H1 (cell line): ENCODE results near the gene BLOC1S3. TPM values are rescaled to one million over a fixed set of nuclear protein-coding genes. Genes with fewer than 3 reads are reported as not detected.

Experiments used
- CTCF ChIA-PET: fragments of 300-600 bp; sonication (Branson Sonifier 250); formaldehyde crosslinking; loops from one replicate; lab custom pipeline; 2021; ENCODE audit not compliant: partially characterized antibody; lab: Charles Lee
- POLR2A ChIA-PET: fragments of 300-600 bp; sonication (Branson Sonifier 250); formaldehyde crosslinking; loops from one replicate; lab custom pipeline; 2021; ENCODE audit warnings: inconsistent platforms; ENCODE audit not compliant: partially characterized antibody; lab: Charles Lee
- DNase-seq, 2 experiments: peaks; one replicate each; pipeline versions ENCODE4 v3.0.0 to v3.0.0-alpha.2; 2010 to 2022; ENCODE audit warnings: low spot score in 2 of 2, low read depth in 1 of 2, mixed read lengths in 1 of 2
- FAIRE-seq: peaks from 2 replicates; lab custom pipeline; 2011; peaks lifted over from hg19 to GRCh38; lab: Jason Lieb, UNC
- H2AFZ ChIP-seq: 2 replicates; pipeline ENCODE4 v1.8.1; 2012; ENCODE audit warnings: low read length, inconsistent platforms
- H2AK5ac ChIP-seq: 2 replicates; pipeline ENCODE4 v1.6.1; 2013; ENCODE audit warnings: low read depth, low read length
- H2BK120ac ChIP-seq: replicated peaks from 2 replicates; pipeline ENCODE3; 2013; ENCODE audit warnings: low read depth, low read length, inconsistent platforms
- H2BK12ac ChIP-seq: 2 replicates; pipeline ENCODE4 v1.6.1; 2013; ENCODE audit warnings: low read depth, low read length
- H2BK15ac ChIP-seq: 2 replicates; pipeline ENCODE4 v1.6.1; 2013; ENCODE audit warnings: low read length
- H2BK20ac ChIP-seq: 2 replicates; pipeline ENCODE4 v1.6.1; 2013; ENCODE audit warnings: low read length
- H2BK5ac ChIP-seq: 2 replicates; pipeline ENCODE4 v1.6.1; 2013; ENCODE audit warnings: low read depth, low read length
- H3K14ac ChIP-seq: 2 replicates; pipeline ENCODE4 v1.6.1; 2013; ENCODE audit warnings: inconsistent platforms; ENCODE audit not compliant: insufficient read length
- H3K18ac ChIP-seq: 2 replicates; pipeline ENCODE4 v1.6.1; 2013; ENCODE audit warnings: low read length; ENCODE audit errors: extremely low read depth
- H3K23ac ChIP-seq: 2 replicates; pipeline ENCODE4 v1.6.1; 2013; ENCODE audit warnings: inconsistent platforms; ENCODE audit not compliant: insufficient read length
- H3K23me2 ChIP-seq: 2 replicates; pipeline ENCODE4 v1.6.1; 2013; ENCODE audit warnings: low read depth, low read length
- H3K27ac ChIP-seq: 2 replicates; pipeline ENCODE4 v1.6.1; 2011; ENCODE audit warnings: low read depth, low read length, inconsistent platforms
- H3K27me3 ChIP-seq, 4 experiments: replicated peaks in 1 of 4; 1 replicate in 1 of 4; 2 replicates in 3 of 4; pipeline versions ENCODE4 v1.6.1 to v1.8.1; 2011 to 2013; ENCODE audit warnings: low read length in 3 of 4, mild to moderate bottlenecking in 3 of 4, inconsistent platforms in 2 of 4, mixed read lengths in 2 of 4, moderate library complexity in 1 of 4; ENCODE audit not compliant: control insufficient read depth in 3 of 4, insufficient read depth in 3 of 4; ENCODE audit errors: extremely low read depth in 1 of 4
- H3K36me3 ChIP-seq, 4 experiments: 2 replicates each; pipeline versions ENCODE4 v1.6.1 to v1.8.1; 2011 to 2013; ENCODE audit warnings: mild to moderate bottlenecking in 4 of 4, low read length in 3 of 4, moderate library complexity in 2 of 4, control low read depth in 1 of 4, inconsistent platforms in 1 of 4; ENCODE audit not compliant: insufficient read depth in 4 of 4, control insufficient read depth in 2 of 4
- H3K4ac ChIP-seq: replicated peaks from 2 replicates; pipeline ENCODE3; 2013; ENCODE audit warnings: low read length, low read depth, mixed read lengths, inconsistent platforms; ENCODE audit not compliant: insufficient read length
- H3K4me1 ChIP-seq, 4 experiments: replicated peaks in 1 of 4; 1 replicate in 1 of 4; 2 replicates in 3 of 4; pipeline versions ENCODE4 v1.6.1 to v1.8.1; 2011 to 2013; ENCODE audit warnings: low read length in 3 of 4, inconsistent platforms in 2 of 4, mixed read lengths in 1 of 4; ENCODE audit not compliant: insufficient read depth in 4 of 4, control insufficient read depth in 3 of 4
- H3K4me2 ChIP-seq, 2 experiments: 2 replicates each; pipeline versions ENCODE4 v1.6.1 to v1.8.1; 2011 to 2013; ENCODE audit warnings: low read depth in 2 of 2, low read length in 2 of 2, control low read depth in 1 of 2, inconsistent platforms in 1 of 2, mild to moderate bottlenecking in 1 of 2; ENCODE audit not compliant: insufficient read depth in 1 of 2
- H3K4me3 ChIP-seq, 4 experiments: fragments of 200-600, 300-600 bp in 1 of 4; sonication (generic), shearing (Covaris generic), sonication (Bioruptor Twin) in 1 of 4; 2 replicates each; pipeline versions ENCODE4 v1.5.1 to v1.8.1; 2011 to 2016; ENCODE audit warnings: low read length in 4 of 4, low read depth in 3 of 4, control low read depth in 2 of 4, inconsistent platforms in 2 of 4, mild to moderate bottlenecking in 2 of 4, mixed read lengths in 1 of 4, moderate library complexity in 1 of 4; ENCODE audit not compliant: insufficient read depth in 2 of 4; ENCODE audit errors: extremely low read depth in 1 of 4
- H3K56ac ChIP-seq: replicated peaks from 2 replicates; pipeline ENCODE3; 2013; ENCODE audit warnings: low read depth, mild to moderate bottlenecking, mixed read lengths, low read length, inconsistent platforms; ENCODE audit not compliant: insufficient read length
- H3K79me1 ChIP-seq: 2 replicates; pipeline ENCODE4 v1.6.1; 2013; ENCODE audit warnings: low read depth, low read length, control low read depth
- H3K79me2 ChIP-seq, 2 experiments: 2 replicates each; pipeline versions ENCODE4 v1.6.1 to v1.8.1; 2012 to 2013; ENCODE audit warnings: low read length in 2 of 2, mild to moderate bottlenecking in 2 of 2, inconsistent platforms in 1 of 2; ENCODE audit not compliant: insufficient read depth in 2 of 2, control insufficient read depth in 1 of 2
- H3K9ac ChIP-seq, 4 experiments: replicated peaks in 1 of 4; 1 replicate in 1 of 4; 2 replicates in 3 of 4; pipeline versions ENCODE4 v1.6.1 to v1.8.1; 2011 to 2013; ENCODE audit warnings: low read depth in 3 of 4, low read length in 3 of 4, control low read depth in 2 of 4, mild to moderate bottlenecking in 2 of 4, moderate library complexity in 2 of 4, inconsistent platforms in 1 of 4; ENCODE audit errors: extremely low read depth in 1 of 4
- H3K9me3 ChIP-seq, 2 experiments: 2 replicates each; pipeline versions ENCODE4 v1.6.1 to v1.8.1; 2012 to 2013; ENCODE audit warnings: mild to moderate bottlenecking in 2 of 2, moderate library complexity in 2 of 2, control low read depth in 1 of 2, inconsistent platforms in 1 of 2, low read depth in 1 of 2, low read length in 1 of 2, mixed read lengths in 1 of 2; ENCODE audit not compliant: insufficient read depth in 2 of 2
- H4K20me1 ChIP-seq, 2 experiments: replicated peaks in 1 of 2; 2 replicates each; pipeline versions ENCODE3 to v1.8.1; 2011 to 2013; ENCODE audit warnings: inconsistent platforms in 2 of 2, low read length in 2 of 2, mild to moderate bottlenecking in 1 of 2; ENCODE audit not compliant: insufficient read depth in 2 of 2, control insufficient read depth in 1 of 2
- H4K5ac ChIP-seq: 2 replicates; pipeline ENCODE4 v1.6.1; 2013; ENCODE audit warnings: low read length, low read depth, mixed read lengths, inconsistent platforms; ENCODE audit not compliant: insufficient read length
- H4K8ac ChIP-seq: 2 replicates; pipeline ENCODE4 v1.8.0; 2013; ENCODE audit warnings: mild to moderate bottlenecking, moderate library complexity, low read length, inconsistent platforms; ENCODE audit not compliant: insufficient read depth; ENCODE audit errors: extremely low read depth
- H4K91ac ChIP-seq: replicated peaks from 2 replicates; pipeline ENCODE3; 2013; ENCODE audit warnings: low read length, mixed read lengths, inconsistent platforms; ENCODE audit not compliant: insufficient read length
- ASH2L ChIP-seq: fragments of 200-600, 300-600 bp; sonication (generic); IDR thresholded peaks from one replicate; pipeline ENCODE4 v1.7.1; 2017; ENCODE audit warnings: low read length
- E2F6 ChIP-seq: IDR thresholded peaks from 2 replicates; pipeline ENCODE4 v1.6.1; 2012; ENCODE audit warnings: inconsistent platforms
- GABPA ChIP-seq: IDR thresholded peaks from 2 replicates; pipeline ENCODE4 v1.6.1; 2011; ENCODE audit warnings: mild to moderate bottlenecking, low read length, moderate library complexity, borderline replicate concordance; ENCODE audit not compliant: insufficient read depth
- JUND ChIP-seq: IDR thresholded peaks from 2 replicates; pipeline ENCODE4 v1.6.1; 2011; ENCODE audit warnings: mild to moderate bottlenecking, improper control_type of control experiment, low read length
- MAX ChIP-seq: IDR thresholded peaks from 2 replicates; pipeline ENCODE4 v1.6.1; 2012; ENCODE audit warnings: inconsistent platforms
- POLR2A ChIP-seq, 2 experiments: IDR thresholded peaks; 1 replicate in 1 of 2; 2 replicates in 1 of 2; pipeline ENCODE4 v1.6.1; 2011; ENCODE audit warnings: low read depth in 2 of 2, low read length in 2 of 2, mild to moderate bottlenecking in 2 of 2; ENCODE audit errors: control extremely low read depth in 1 of 2
- POU5F1 ChIP-seq: IDR thresholded peaks from 2 replicates; pipeline ENCODE4 v1.6.1; 2011; ENCODE audit warnings: low read depth, mild to moderate bottlenecking, low read length, moderate library complexity
- RAD21 ChIP-seq, 2 experiments: IDR thresholded peaks in 1 of 2; conservative IDR thresholded peaks in 1 of 2; 2 replicates each; pipeline ENCODE4 v1.6.1; 2011; ENCODE audit warnings: low read depth in 2 of 2, low read length in 2 of 2, improper control_type of control experiment in 1 of 2, inconsistent platforms in 1 of 2, mild to moderate bottlenecking in 1 of 2, moderate library complexity in 1 of 2
- RNF2 ChIP-seq: fragments of 200-900, 300-1000 bp; sonication (generic); IDR thresholded peaks from 2 replicates; pipeline ENCODE4 v1.7.1; 2016; ENCODE audit warnings: borderline replicate concordance, low read depth, mild to moderate bottlenecking, antibody characterized with exemption, low read length; ENCODE audit not compliant: poor library complexity, severe bottlenecking; ENCODE audit errors: missing control alignments
- RXRA ChIP-seq: IDR thresholded peaks from 2 replicates; pipeline ENCODE4 v1.6.1; 2011; ENCODE audit warnings: low read depth, mild to moderate bottlenecking, low read length, moderate library complexity; ENCODE audit not compliant: insufficient read depth
- YY1 ChIP-seq: IDR thresholded peaks from 2 replicates; pipeline ENCODE4 v1.6.1; 2011; ENCODE audit warnings: low read depth, mild to moderate bottlenecking, low read length
- ZNF274 ChIP-seq: IDR thresholded peaks from 2 replicates; pipeline ENCODE4 v1.7.0; 2012; ENCODE audit warnings: low read length, borderline replicate concordance; ENCODE audit errors: extremely low read depth
- WGBS, 2 experiments: shearing (Covaris generic) in 1 of 2; methylation state at CpG; one replicate each; pipeline versions ENCODE4 v1.1.6 to v1.1.7; 2013 to 2015; ENCODE audit warnings: low lambda C conversion rate in 2 of 2, mixed read lengths in 2 of 2, inconsistent platforms in 1 of 2, low coverage in 1 of 2, missing lambda C conversion rate in 1 of 2; ENCODE audit not compliant: insufficient replicate concordance in 2 of 2, insufficient coverage in 1 of 2, insufficient read length in 1 of 2; ENCODE audit errors: extremely low coverage in 1 of 2, missing lambda C conversion rate in 1 of 2; 5-methylcytosine and 5-hydroxymethylcytosine counted together
- polyA plus RNA-seq, 7 experiments: library from polyadenylated mRNA; depleted of rRNA in 3 of 7; stranded (reverse) in 5 of 7; unstranded in 2 of 7; fragments of >200 nt in 5 of 7; fragments of 200-250 nt in 2 of 7; gene quantifications; 1 replicate in 5 of 7; 2 replicates in 1 of 7; 4 replicates in 1 of 7; pipeline versions ENCODE4 v1.2.1 to v1.2.3, GENCODE V29; 2011 to 2013; ENCODE audit warnings: missing spikeins in 2 of 7, mixed read lengths in 2 of 7
- total RNA-seq: library from RNA; stranded (reverse); fragmentation: NEBNext Ultra II Directional; extraction: Animal tissue kit (Norgen Biotek cat#: 25700); gene quantifications from 2 replicates; pipeline ENCODE4 v1.2.1, GENCODE V29; 2021

Gene BLOC1S3
- total and polyA plus RNA-seq, 2 of the 8 experiments (the other 6 are each of a cell fraction or from before 2014, with no cell fraction given), result 6.0 to 6.1 TPM

GRCh38 chr19:45133661-45134060, 44.9 kb upstream of the BLOC1S3 start:
- Histone ChIP-seq H3K4ac (no peak overlapping the region), H3K14ac (no peak overlapping the region), H4K5ac (no peak overlapping the region), H3K27ac (no peak overlapping the region), H3K4me1 (peaks cover 0 to 27% (median 14%) of the 10 kb centered on the region in 4 experiments; a peak in 5 of 7 replicates), H2BK15ac (no peak overlapping the region), H3K23ac (no peak overlapping the region), H4K20me1 (peaks cover 13 to 18% of the 10 kb centered on the region in 2 experiments), H3K23me2 (no peaks in the 10 kb centered on the region), H3K36me3 (no peaks in the 10 kb centered on the region), H3K4me2 (no peak overlapping the region), H4K91ac (no peak overlapping the region), H2BK12ac (0 out of 2 replicates have a peak overlapping the region, but pooled peaks have one; percentile 68), H3K9ac (no peak overlapping the region; a peak in 2 of 7 replicates), H3K79me2 (peaks cover 0 to 36% of the 10 kb centered on the region in 2 experiments; a peak in 1 of 4 replicates), H2AFZ (no peak overlapping the region), H2BK20ac (no peak overlapping the region), H2BK5ac (no peak overlapping the region), H3K9me3 (no peaks in the 10 kb centered on the region), H3K56ac (no peak overlapping the region), H2AK5ac (no peak overlapping the region), H4K8ac (peak overlapping the region; percentile 15; the same call in 1 of the 2 replicates), H3K79me1 (peaks cover 27% of the 10 kb centered on the region), H3K27me3 (no peaks in the 10 kb centered on the region; a peak in 1 of 7 replicates), H3K4me3 (no peak overlapping the region), H2BK120ac (no peak overlapping the region), H3K18ac (no peak overlapping the region)
- WGBS, 2 experiments, result 94% methylated on average over 8 of the region's 8 CpGs; no CpG with 5 or more reads in 1 of the 2 experiments
- FAIRE-seq (no peak), DNase-seq (no peak)
- POLR2A ChIA-PET, result interaction anchor here (0.6 to 1.2 kb wide), 4 partner anchors 35 to 230 kb away, joined by 3 to 4 read pairs (median 3); no protein-coding TSS in a partner anchor
- CTCF ChIA-PET, result interaction anchor here (0.6 to 1.0 kb wide), 2 partner anchors 50 to 154 kb away, joined by 3 to 4 read pairs; no protein-coding TSS in a partner anchor
- TF ChIP-seq MAX (no peak), RXRA (no peak), RAD21 (IDR thresholded peaks at IDR 0.05 in 1 of 2, conservative IDR thresholded peaks at IDR 0.05 in 1 of 2; ENCODE audit: low read depth in 2 of 2, low read length in 2 of 2) (no peak), JUND (no peak), E2F6 (no peak), RNF2 (no peak), GABPA (no peak), POLR2A (IDR thresholded peaks at IDR 0.05; ENCODE audit: control extremely low read depth in 1 of 2, low read depth in 2 of 2, low read length in 2 of 2) (no peak), POU5F1 (no peak), ZNF274 (no peak), YY1 (no peak), ASH2L (no peak)
